ENCODE data around the gene PLAAT4. TPM values are rescaled to one million over a fixed set of nuclear protein-coding genes. Genes with fewer than 3 reads are reported as not detected.
"Not testable (repeated sequence)": the region's sequence is repeated elsewhere in the genome, so short reads cannot be mapped to it uniquely, and the experiment has no call there.

PLAAT4 gene
- total RNA-seq, 1 experiment from 2014 or later = 2.9 TPM

DNA sequence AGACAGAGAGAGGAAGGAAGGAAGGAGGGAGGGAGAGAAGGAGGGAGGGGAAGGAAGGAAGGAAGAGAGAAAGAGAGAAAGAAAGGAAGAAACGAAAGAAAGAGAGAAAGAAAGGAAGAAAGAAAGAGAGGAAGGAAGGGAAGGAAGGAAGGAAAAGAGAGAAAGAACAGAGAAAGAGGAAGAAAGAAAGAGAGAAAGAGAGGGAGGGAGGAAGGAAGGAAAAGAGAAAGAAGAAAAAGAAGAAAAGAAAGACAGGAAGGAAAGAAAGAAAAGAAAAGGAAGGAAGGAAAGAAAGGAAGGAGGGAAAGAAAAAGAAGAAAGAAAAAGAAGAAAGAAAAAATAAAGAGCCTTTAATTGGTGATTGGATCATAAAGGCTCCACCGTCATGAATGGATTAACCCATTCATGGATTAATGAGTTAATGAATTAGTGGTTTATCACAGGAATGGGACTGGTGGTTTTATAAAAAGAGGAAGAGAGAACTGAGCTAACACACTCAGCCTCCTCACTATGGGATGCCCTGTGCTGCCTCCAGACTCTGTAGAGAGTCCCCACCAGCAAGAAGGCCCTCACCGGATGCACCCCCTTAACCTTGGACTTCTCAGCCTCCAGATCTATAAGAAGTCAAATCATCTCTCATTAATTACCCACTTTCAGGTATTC lies 35.5 kb downstream of the PLAAT4 start:
- Mint-ChIP-seq H3K4me1 (peaks cover 33% of the 10 kb centered on the region), H3K36me3 (peaks cover 38% of the 10 kb centered on the region), H3K4me3 (no peak overlapping the region), H3K27ac (no peak overlapping the region), H3K27me3 (ENCODE audit: low read depth) (no peaks in the 10 kb centered on the region), H3K9me3 (0 out of 2 replicates have a peak, but pooled peaks cover 3% of the 10 kb centered on the region)
- ChIA-PET POLR2A (no interaction called here), CTCF (interaction anchor here (1.9 kb wide), 1 partner anchor 21 kb away, joined by 6 read pairs; no protein-coding TSS in a partner anchor)
- DNase-seq (ENCODE audit: low spot score) (no peak), ATAC-seq (no peak)
- TF ChIP-seq, protein P1, sequence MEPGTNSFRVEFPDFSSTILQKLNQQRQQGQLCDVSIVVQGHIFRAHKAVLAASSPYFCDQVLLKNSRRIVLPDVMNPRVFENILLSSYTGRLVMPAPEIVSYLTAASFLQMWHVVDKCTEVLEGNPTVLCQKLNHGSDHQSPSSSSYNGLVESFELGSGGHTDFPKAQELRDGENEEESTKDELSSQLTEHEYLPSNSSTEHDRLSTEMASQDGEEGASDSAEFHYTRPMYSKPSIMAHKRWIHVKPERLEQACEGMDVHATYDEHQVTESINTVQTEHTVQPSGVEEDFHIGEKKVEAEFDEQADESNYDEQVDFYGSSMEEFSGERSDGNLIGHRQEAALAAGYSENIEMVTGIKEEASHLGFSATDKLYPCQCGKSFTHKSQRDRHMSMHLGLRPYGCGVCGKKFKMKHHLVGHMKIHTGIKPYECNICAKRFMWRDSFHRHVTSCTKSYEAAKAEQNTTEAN (CRISPR knock-in tag; IDR thresholded peaks at IDR 0.05) = no peak
- TF ChIP-seq, protein P2, sequence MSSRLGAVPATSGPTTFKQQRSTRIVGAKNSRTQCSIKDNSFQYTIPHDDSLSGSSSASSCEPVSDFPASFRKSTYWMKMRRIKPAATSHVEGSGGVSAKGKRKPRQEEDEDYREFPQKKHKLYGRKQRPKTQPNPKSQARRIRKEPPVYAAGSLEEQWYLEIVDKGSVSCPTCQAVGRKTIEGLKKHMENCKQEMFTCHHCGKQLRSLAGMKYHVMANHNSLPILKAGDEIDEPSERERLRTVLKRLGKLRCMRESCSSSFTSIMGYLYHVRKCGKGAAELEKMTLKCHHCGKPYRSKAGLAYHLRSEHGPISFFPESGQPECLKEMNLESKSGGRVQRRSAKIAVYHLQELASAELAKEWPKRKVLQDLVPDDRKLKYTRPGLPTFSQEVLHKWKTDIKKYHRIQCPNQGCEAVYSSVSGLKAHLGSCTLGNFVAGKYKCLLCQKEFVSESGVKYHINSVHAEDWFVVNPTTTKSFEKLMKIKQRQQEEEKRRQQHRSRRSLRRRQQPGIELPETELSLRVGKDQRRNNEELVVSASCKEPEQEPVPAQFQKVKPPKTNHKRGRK (CRISPR knock-in tag; IDR thresholded peaks at IDR 0.05; ENCODE audit: borderline replicate concordance) = peak; percentile 77; the same call in 1 of the 2 replicates

DNA sequence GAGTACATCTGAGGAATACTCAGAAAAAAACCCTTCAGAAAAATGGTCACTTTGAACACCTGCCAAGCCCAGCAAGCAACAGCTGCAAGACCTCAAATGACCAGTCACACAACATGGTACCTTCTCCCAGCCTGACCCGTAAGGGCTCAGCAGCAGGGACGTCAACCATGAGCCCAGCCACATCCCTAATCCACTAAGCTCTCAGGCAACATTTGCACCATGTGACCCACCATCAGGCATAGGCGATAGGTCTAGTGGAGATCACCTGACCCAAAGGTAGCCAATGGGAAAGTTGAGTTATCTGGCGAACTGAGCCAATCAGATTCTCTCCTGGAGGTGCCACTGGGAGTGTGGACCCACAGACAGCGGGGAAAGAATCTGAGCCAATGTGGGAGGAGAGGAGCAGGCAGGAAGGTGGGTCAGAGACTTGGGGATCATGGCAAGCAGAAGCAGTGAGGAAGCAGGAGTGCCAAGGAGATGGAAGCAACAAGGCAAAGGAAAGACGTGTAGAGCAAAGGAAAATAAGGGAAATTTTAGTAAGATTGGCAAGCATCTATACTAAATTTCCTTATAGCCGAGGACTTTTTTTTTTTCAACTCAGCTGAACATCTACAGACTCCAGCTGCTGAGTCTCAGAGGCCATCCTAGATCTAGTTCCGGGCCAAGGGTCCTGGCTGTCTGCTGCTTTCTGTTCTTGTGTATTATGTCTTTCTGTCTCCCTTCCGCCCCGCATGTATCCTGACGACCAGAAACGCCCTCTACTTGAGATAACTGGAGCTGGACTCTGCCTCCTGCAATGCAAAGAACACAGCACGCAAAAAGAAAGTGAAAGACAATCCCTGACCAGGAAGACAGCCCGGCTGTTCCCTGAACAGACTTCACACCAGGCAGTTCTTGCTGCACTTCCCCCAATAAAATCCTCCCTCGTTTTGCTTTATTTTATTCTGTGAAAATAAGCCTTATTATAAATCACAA lies 37.6 kb downstream of the PLAAT4 start:
- H3K4me3 Mint-ChIP-seq = no peak overlapping the region
- DNase-seq (ENCODE audit: low spot score) (no peak), ATAC-seq (no peak)

DNA sequence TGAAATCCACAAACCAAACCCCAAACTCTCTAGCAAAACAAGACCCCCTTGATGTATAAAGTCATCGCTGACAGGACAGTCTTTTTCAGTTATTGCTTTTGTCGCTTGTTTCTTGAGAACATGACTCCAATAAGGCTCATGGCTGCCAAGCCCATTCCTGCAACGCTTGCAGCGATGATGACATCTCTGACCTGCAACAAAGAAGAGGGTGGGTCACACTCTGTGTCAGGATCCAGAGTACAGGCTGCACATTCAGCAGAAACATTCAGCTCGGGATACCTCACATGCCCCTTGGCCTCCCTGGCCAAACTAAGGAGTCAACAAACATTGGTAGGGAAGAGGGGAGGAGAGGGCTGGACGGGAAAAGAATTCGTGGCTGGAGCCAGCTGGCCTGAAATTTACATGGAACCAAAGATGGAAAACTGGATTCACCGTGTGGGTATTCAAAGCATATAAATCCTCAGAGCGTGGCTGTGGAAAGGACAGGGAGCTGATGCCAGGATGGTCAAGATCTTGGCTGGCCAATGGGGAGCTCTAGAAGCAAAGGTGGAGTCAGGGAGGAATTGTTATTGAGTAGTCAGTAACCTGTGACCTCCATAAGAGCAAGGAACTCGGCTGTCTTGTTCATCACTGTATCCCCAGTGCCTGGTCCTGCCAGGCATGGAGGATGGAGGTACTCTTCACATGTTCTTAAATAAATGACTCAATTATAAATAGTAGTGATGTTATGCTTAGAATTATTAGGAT lies 38.4 kb downstream of the PLAAT4 start:
- Mint-ChIP-seq H3K27ac (peak overlapping the region; percentile 66; the same call in 1 of the 2 replicates), H3K27me3 (ENCODE audit: low read depth) (0 out of 2 replicates have a peak, but pooled peaks cover 3% of the 10 kb centered on the region), H3K9me3 (peaks cover 15% of the 10 kb centered on the region), H3K4me1 (peaks cover 26% of the 10 kb centered on the region), H3K36me3 (peaks cover 61% of the 10 kb centered on the region), H3K4me3 (no peak overlapping the region)
- TF ChIP-seq KAT7 (CRISPR knock-in tag; IDR thresholded peaks at IDR 0.05; ENCODE audit: borderline replicate concordance) (no peak), GABPB1 (CRISPR knock-in tag; IDR thresholded peaks at IDR 0.05) (peak; percentile 73), OVOL2 (CRISPR knock-in tag; IDR thresholded peaks at IDR 0.05; ENCODE audit: borderline replicate concordance) (no peak)
- no peak for ATAC-seq
- CTCF ChIA-PET = interaction anchor here (1.1 kb wide), 1 partner anchor 97 kb away, joined by 3 read pairs; no protein-coding TSS in a partner anchor
- DNase-seq (ENCODE audit: low spot score) = no peak
- POLR2A ChIA-PET = no interaction called here

More for the DNA sequence above, 37.6 kb downstream of the PLAAT4 start:
- Mint-ChIP-seq H3K27me3 (ENCODE audit: low read depth) (0 out of 2 replicates have a peak, but pooled peaks cover 3% of the 10 kb centered on the region), H3K4me1 (peaks cover 26% of the 10 kb centered on the region), H3K36me3 (peaks cover 54% of the 10 kb centered on the region), H3K9me3 (peaks cover 11% of the 10 kb centered on the region), H3K27ac (peak overlapping the region; percentile 66; the same call in 1 of the 2 replicates)
- POLR2A ChIA-PET = interaction anchor here (0.7 kb wide), 1 partner anchor 52 kb away, joined by 4 read pairs; no protein-coding TSS in a partner anchor
- TF ChIP-seq MXD4 (CRISPR knock-in tag; IDR thresholded peaks at IDR 0.05; ENCODE audit: borderline replicate concordance) (no peak), RELA (CRISPR knock-in tag; IDR thresholded peaks at IDR 0.05; ENCODE audit: borderline replicate concordance) (no peak)
- TF ChIP-seq, protein P3, sequence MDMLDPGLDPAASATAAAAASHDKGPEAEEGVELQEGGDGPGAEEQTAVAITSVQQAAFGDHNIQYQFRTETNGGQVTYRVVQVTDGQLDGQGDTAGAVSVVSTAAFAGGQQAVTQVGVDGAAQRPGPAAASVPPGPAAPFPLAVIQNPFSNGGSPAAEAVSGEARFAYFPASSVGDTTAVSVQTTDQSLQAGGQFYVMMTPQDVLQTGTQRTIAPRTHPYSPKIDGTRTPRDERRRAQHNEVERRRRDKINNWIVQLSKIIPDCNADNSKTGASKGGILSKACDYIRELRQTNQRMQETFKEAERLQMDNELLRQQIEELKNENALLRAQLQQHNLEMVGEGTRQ (CRISPR knock-in tag; IDR thresholded peaks at IDR 0.05) = peak; percentile 81
- TF ChIP-seq, protein P4, sequence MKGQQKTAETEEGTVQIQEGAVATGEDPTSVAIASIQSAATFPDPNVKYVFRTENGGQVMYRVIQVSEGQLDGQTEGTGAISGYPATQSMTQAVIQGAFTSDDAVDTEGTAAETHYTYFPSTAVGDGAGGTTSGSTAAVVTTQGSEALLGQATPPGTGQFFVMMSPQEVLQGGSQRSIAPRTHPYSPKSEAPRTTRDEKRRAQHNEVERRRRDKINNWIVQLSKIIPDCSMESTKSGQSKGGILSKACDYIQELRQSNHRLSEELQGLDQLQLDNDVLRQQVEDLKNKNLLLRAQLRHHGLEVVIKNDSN (CRISPR knock-in tag; IDR thresholded peaks at IDR 0.05) = peak; percentile 57; the same call in 1 of the 2 replicates
- CTCF ChIA-PET = interaction anchor here (1.0 to 1.9 kb wide), 3 partner anchors 19 to 97 kb away, joined by 3 to 6 read pairs (median 3); partner anchors contain the start of gene ATL3

DNA sequence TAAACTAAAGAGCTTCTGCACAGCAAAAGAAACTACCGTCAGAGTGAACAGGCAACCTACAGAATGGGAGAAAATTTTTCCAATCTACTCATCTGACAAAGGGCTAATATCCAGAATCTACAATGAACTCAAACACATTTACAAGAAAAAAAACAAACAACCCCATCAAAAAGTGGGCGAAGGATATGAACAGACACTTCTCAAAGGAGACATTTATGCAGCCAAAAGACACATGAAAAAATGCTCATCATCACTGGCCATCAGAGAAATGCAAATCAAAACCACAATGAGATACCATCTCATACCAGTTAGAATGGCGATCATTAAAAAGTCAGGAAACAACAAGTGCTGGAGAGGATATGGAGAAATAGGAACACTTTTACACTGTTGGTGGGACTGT lies 42.3 kb downstream of the PLAAT4 start:
- ATAC-seq; H3K4me3 Mint-ChIP-seq; H3K27me3 Mint-ChIP-seq (ENCODE audit: low read depth); DNase-seq (ENCODE audit: low spot score); CTCF ChIA-PET; POLR2A ChIA-PET; H3K27ac Mint-ChIP-seq: not testable (repeated sequence)
- Mint-ChIP-seq H3K4me1 (peaks cover 27% of the 10 kb centered on the region), H3K9me3 (peaks cover 49% of the 10 kb centered on the region), H3K36me3 (peaks cover 92% of the 10 kb centered on the region)
